Mucosa of descending colon (tissue), 3 donors: ENCODE results near the gene SCARB1. TPM values are rescaled to one million over a fixed set of nuclear protein-coding genes. Genes with fewer than 3 reads are reported as not detected.

Source experiments
- ATAC-seq: fragments of 200-7000 bp; cut with Tn5 transposase; one replicate; pipeline ENCODE4 v1.9.1; 2020; ENCODE audit warnings: mild to moderate bottlenecking, moderate library complexity
- DNase-seq, 3 donors: peaks; one replicate each; pipeline ENCODE4 v3.0.0-alpha.2; 2020
- H3K36me3 ChIP-seq: fragments of 200-600 bp; one replicate; pipeline ENCODE4 v1.8.0; 2021; ENCODE audit warnings: low read depth, mild to moderate bottlenecking
- H3K4me1 ChIP-seq: fragments of 200-600 bp; one replicate; pipeline ENCODE4 v1.8.0; 2021; ENCODE audit warnings: low read depth, mild to moderate bottlenecking
- H3K4me3 ChIP-seq: fragments of 200-600 bp; one replicate; pipeline ENCODE4 v1.8.0; 2021; ENCODE audit warnings: mild to moderate bottlenecking
- H3K9me3 ChIP-seq: fragments of 200-600 bp; one replicate; pipeline ENCODE4 v1.8.0; 2021; ENCODE audit warnings: mild to moderate bottlenecking
- intact Hi-C, 2 donors: fragments of 100-400 bp; cut with DNase I in 1 of 2; cut with micrococcal nuclease in 1 of 2; formaldehyde crosslinking; loops; one replicate each; pipeline versions ENCODE4 v1.11.0 to v1.11.1; 2022; cut with DNase I, micrococcal nuclease
- total RNA-seq, 3 donors: library from RNA; stranded (reverse); fragmentation: NEBNext Ultra II Directional in 2 of 3; extraction: Animal tissue kit (Norgen Biotek cat#: 25700) in 2 of 3; gene quantifications; one replicate each; pipeline versions ENCODE4 v1.2.1 to v1.2.4, GENCODE V29; 2021 to 2023
- TF ChIP-seq, protein P1 (sequence below): fragments of 200-600 bp; IDR thresholded peaks from one replicate; pipeline ENCODE4 v1.8.0; 2022; ENCODE audit warnings: antibody characterized with exemption, mild to moderate bottlenecking
- donor health status: DM: no; HTN: no; CAD: no; lungs with moderate emphysema.
- donor health status: DM: no; HTN: no; CAD: no.
- donor health status: DM: no; HTN: yes; CAD: no.

SCARB1 gene
- total RNA-seq, 3 donors from 2014 or later = 23.0 to 55.1 (median 31.2) TPM

DNA sequence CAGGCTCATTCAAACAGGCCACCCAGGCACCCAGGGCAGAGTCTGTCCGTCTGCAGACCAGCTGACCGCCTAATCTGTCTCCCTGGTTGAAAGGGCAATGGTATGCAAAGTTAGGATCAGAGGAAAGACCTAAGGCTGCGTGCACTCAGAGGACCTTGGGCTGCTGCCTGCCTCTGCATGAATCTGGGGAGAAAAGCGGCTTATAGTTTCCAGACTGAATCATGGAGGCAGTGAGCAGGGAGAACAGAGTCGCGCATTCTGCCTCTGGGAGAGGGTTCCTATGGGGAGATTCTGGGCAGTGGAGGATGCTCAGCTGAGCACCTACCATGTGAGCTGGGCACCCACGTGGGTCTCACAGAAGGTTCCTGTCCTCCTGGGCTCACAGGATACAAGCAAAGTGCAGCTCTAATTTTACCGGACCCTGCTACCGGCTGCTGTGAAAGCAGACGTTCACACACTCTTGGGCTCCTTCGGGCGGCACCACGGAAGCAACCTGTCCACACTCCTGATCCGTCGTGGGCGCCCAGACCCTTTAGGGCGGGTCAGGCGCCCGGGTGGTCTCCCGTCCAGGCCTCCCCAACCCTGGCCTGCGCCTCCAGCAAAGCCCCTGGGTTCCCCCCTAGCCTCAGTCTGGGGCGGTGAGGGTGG is 772 bp downstream of the SCARB1 start:
- H3K4me1 ChIP-seq = peaks cover 15% of the 10 kb centered on the region
- intact Hi-C loops = no loop called here
- H3K36me3 ChIP-seq = no peaks in the 10 kb centered on the region
- ATAC-seq = peak; percentile 40
- peak in 1 of 3 donors; percentile 41 for DNase-seq
- H3K4me3 ChIP-seq = peak overlapping the region; percentile 43
- no peaks in the 10 kb centered on the region for H3K9me3 ChIP-seq
- TF ChIP-seq, protein P1, sequence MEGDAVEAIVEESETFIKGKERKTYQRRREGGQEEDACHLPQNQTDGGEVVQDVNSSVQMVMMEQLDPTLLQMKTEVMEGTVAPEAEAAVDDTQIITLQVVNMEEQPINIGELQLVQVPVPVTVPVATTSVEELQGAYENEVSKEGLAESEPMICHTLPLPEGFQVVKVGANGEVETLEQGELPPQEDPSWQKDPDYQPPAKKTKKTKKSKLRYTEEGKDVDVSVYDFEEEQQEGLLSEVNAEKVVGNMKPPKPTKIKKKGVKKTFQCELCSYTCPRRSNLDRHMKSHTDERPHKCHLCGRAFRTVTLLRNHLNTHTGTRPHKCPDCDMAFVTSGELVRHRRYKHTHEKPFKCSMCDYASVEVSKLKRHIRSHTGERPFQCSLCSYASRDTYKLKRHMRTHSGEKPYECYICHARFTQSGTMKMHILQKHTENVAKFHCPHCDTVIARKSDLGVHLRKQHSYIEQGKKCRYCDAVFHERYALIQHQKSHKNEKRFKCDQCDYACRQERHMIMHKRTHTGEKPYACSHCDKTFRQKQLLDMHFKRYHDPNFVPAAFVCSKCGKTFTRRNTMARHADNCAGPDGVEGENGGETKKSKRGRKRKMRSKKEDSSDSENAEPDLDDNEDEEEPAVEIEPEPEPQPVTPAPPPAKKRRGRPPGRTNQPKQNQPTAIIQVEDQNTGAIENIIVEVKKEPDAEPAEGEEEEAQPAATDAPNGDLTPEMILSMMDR = no peak

DNA sequence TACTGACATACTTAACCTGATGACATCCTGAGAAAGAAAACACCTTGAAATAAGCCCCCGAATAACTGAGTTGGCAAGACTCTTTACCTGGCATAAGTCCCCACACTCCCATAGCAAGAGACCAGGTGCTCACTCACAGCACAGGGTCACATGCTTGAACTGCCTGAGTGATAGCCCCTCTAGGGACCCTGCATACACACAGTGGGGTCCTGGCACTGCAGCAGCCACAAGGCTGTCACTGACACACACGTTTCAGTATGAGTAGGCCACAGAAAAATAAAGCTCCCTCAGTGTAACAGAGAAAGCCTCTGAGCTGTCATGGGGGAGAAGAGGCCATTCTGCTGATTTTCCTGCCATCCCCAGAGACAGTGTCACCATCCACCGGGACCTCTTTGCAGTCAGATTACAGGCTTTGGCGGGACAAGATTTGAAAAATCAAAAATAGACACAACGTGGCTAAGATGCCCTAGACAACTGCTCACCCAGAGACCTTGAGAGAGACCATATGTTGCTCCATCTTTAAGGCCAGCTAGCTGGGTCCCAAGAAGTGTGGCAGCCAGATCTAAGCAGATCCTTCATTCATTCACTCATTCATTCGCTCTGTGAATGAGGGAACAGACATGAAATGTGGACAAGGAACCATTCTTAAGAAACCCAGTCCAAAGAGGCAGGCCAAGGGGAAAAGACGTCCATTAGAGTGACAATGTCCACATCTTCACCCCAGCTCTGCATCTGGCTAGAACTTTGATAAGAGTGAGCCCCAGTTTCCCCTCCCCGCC is 1.6 kb downstream of the SCARB1 start:
- H3K36me3 ChIP-seq = no peaks in the 10 kb centered on the region
- intact Hi-C loops = no loop called here
- DNase-seq (no peak), ATAC-seq (no peak)
- no peaks in the 10 kb centered on the region for H3K9me3 ChIP-seq
- TF ChIP-seq, protein P1 = no peak
- peaks cover 9% of the 10 kb centered on the region for H3K4me1 ChIP-seq
- no peak overlapping the region for H3K4me3 ChIP-seq

DNA sequence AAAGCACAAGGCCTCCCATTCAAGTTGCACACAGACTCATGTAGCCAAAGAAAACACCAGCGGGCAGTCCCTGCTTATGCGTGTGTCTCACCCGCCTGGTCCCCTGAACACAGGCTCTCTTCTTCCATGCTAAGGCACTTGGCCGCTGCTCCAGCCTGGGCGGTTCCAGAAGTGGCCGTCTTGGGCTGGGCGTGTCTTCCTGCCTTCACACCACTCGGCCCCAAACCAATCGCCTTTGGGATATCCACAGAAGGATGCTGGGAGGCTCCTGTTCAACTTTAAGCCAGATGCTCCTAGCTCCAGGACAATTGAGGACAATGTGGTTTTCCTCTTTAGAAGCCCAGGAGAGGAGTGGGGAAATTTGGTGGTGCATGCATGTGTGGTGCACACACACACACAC is 2.2 kb downstream of the SCARB1 start:
- ATAC-seq = peak; percentile 7
- Histone ChIP-seq H3K4me3 (no peak overlapping the region), H3K4me1 (peaks cover 7% of the 10 kb centered on the region), H3K36me3 (no peaks in the 10 kb centered on the region), H3K9me3 (no peaks in the 10 kb centered on the region)
- TF ChIP-seq, protein P1 = no peak
- intact Hi-C loops = no loop called here
- peak in 2 of 3 donors; percentile 48 to 60 for DNase-seq

DNA sequence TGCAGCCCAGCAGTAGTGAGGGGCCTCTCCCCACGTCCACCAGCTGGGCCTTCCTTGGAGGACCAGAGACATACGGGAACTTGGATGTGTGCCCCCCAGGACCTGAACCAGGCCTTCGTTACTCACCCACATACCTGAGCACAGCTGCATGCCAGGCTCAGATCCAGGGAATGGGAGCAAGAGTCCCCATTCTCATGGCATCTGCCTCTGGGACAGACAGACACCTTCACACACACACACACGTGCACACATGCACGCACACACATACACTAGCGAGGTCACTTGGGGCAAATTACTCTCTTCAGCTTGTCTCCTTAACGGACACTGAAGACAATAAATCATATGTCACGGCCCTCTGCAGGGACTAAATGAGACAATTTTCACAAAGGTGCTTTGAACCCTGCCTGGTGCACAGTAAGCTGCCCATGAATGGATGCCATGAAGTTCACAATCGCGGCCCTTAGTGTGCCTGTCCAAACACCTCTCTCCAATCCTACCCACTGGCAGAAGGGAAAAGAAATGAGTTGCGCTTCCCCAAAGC is 5.7 kb downstream of the SCARB1 start:
- no peak for ATAC-seq
- intact Hi-C loops = no loop called here
- TF ChIP-seq, protein P1 = no peak
- no peak for DNase-seq
- Histone ChIP-seq H3K9me3 (no peaks in the 10 kb centered on the region), H3K4me3 (no peak overlapping the region), H3K36me3 (no peaks in the 10 kb centered on the region), H3K4me1 (peaks cover 9% of the 10 kb centered on the region)

DNA sequence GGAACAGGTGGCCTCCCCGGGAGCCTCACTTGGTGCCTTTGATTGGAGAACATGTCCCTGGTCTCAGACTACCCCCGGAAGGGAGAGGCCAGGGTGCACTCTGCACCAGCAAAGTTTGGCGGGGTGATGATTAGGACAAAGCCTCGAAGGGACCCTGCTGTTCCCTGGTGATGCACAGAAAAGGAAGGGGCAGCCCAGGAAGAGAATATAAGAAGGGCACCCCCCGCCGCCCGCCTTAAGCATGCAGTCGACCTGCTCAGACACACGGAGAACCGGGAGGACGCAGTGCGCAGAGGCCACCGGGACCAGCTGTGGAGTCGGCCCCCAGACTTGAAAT is 6.9 kb downstream of the SCARB1 start:
- no peaks in the 10 kb centered on the region for H3K9me3 ChIP-seq
- intact Hi-C loops = no loop called here
- TF ChIP-seq, protein P1 = no peak
- ATAC-seq (no peak), DNase-seq (no peak)
- H3K36me3 ChIP-seq = no peaks in the 10 kb centered on the region
- peaks cover 5% of the 10 kb centered on the region for H3K4me1 ChIP-seq
- H3K4me3 ChIP-seq = no peak overlapping the region
